Duodenal mucosa (tissue), 2 donors: ENCODE data around the gene AHRR.

Experiments
- H3K27ac ChIP-seq: one replicate; pipeline ENCODE4 v1.7.0; 2013; ENCODE audit warnings: low read depth, low read length
- H3K27me3 ChIP-seq, 2 donors: one replicate each; pipeline ENCODE4 v1.7.0; 2013; ENCODE audit warnings: low read length in 2 of 2, control low read depth in 1 of 2; ENCODE audit not compliant: insufficient read depth in 2 of 2, control insufficient read depth in 1 of 2
- H3K36me3 ChIP-seq, 2 donors: one replicate each; pipeline ENCODE4 v1.7.0; 2013; ENCODE audit warnings: low read length in 2 of 2, control low read depth in 1 of 2; ENCODE audit not compliant: insufficient read depth in 2 of 2, control insufficient read depth in 1 of 2
- H3K4me1 ChIP-seq, 2 donors: one replicate each; pipeline ENCODE4 v1.7.0; 2013; ENCODE audit warnings: low read length in 2 of 2, control low read depth in 1 of 2; ENCODE audit not compliant: insufficient read depth in 2 of 2, control insufficient read depth in 1 of 2
- H3K4me3 ChIP-seq, 2 donors: one replicate each; pipeline ENCODE4 v1.7.0; 2013; ENCODE audit warnings: low read length in 2 of 2, low read depth in 1 of 2
- H3K9ac ChIP-seq, 2 donors: one replicate each; pipeline ENCODE4 v1.7.0; 2013; ENCODE audit warnings: low read length in 2 of 2, low read depth in 1 of 2
- H3K9me3 ChIP-seq, 2 donors: one replicate each; pipeline ENCODE4 v1.7.0; 2013; ENCODE audit warnings: low read length in 2 of 2, control low read depth in 1 of 2; ENCODE audit not compliant: control insufficient read depth in 1 of 2

The AHRR gene

GRCh38 chr5:311963-312362 lies 9.6 kb upstream of the AHRR start:
- H3K9me3 ChIP-seq: no peaks in the 10 kb centered on the region
- peaks cover 19 to 25% of the 10 kb centered on the region in 2 donors for H3K4me1 ChIP-seq
- H3K36me3 ChIP-seq: peaks cover 26 to 65% of the 10 kb centered on the region in 2 donors
- H3K9ac ChIP-seq: no peak overlapping the region
- H3K27ac ChIP-seq: no peak overlapping the region
- no peak overlapping the region for H3K4me3 ChIP-seq
- H3K27me3 ChIP-seq: no peaks in the 10 kb centered on the region

- H3K27ac ChIP-seq: no peak overlapping the region
- peaks cover 18 to 56% of the 10 kb centered on the region in 2 donors for H3K36me3 ChIP-seq
- no peaks in the 10 kb centered on the region for H3K9me3 ChIP-seq
- H3K27me3 ChIP-seq: no peaks in the 10 kb centered on the region
- H3K9ac ChIP-seq: no peak overlapping the region
- peaks cover 19 to 25% of the 10 kb centered on the region in 2 donors for H3K4me1 ChIP-seq
- no peak overlapping the region for H3K4me3 ChIP-seq
Observed at GRCh38 chr5:312845-313244, 8.7 kb upstream of the AHRR start.

- Histone ChIP-seq H3K36me3 (peaks cover 15 to 52% of the 10 kb centered on the region in 2 donors), H3K27ac (no peak overlapping the region), H3K9me3 (no peaks in the 10 kb centered on the region), H3K4me1 (peaks cover 18 to 21% of the 10 kb centered on the region in 2 donors), H3K9ac (no peak overlapping the region), H3K4me3 (no peak overlapping the region), H3K27me3 (no peaks in the 10 kb centered on the region)
Observed at GRCh38 chr5:313265-313664, 8.2 kb upstream of the AHRR start.

DNA sequence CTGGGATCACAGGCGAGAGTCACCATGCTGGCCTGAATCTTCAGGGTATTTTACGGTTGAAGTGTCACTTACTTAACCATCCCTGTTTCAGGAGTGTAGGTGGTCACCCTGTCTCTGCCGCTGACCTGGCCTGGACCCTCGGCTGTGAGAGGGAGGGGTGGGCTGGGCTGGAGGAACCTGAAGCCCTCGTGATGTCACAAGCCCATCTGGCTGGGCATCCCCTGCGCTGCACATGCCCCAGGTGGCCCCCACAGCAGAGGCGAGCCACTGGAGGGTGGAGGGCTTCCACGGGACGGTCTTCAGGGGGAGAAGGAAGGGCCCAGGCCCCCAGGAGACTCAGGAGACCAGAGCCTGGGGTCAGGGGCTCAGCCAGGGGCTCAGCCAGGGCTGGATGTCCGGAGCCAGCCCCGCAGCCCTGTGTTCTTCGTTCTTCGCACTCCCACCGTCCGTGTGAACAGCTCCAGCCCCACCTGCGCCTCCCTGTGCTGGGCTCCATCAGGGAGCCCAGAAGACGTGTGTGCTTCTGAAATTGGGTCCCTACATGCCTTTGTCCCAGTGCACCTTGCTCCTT lies 7.6 kb upstream of the AHRR start:
- H3K9me3 ChIP-seq: no peaks in the 10 kb centered on the region
- H3K27me3 ChIP-seq: peaks cover under 1 to 3% of the 10 kb centered on the region in 2 donors
- H3K4me3 ChIP-seq: no peak overlapping the region
- peaks cover 14 to 50% of the 10 kb centered on the region in 2 donors for H3K36me3 ChIP-seq
- no peak overlapping the region for H3K27ac ChIP-seq
- H3K9ac ChIP-seq: no peak overlapping the region
- H3K4me1 ChIP-seq: peaks cover 14 to 20% of the 10 kb centered on the region in 2 donors

DNA sequence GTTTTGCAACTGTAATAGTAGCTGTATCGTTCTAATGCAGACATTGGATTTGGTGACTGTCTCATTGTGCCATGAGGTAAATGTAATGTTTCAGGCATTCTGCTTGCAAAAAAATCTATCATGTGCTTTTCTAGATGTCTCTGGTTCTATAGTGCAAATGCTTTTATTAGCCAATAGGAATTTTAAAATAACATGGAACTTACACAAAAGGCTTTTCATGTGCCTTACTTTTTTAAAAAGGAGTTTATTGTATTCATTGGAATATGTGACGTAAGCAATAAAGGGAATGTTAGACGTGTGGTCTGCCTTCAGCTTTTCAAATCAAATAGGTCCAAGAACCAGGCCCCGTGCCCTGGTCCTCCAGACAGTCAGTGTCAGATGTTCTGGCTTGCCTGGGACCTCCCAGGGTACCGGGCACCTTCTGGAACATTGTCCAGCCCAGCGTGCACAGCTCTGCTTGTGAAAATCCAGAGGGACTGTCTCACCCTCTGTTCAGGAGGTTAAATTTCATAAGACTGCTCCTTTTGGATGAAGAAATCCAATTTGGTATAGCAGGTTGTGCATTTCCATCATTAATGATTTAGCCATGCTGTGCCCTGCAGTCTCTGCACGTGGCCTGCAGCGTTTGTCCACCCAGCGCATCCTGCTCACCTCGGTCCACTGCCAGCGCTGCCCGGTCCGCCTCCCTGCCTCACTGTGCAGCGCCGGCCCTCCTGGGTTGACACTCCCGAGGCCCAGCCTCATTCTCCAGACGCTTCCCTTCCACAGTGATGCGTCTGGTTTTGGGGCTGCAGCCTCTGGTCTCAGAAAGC lies 6.6 kb upstream of the AHRR start:
- peaks cover 10% of the 10 kb centered on the region in 2 donors for H3K27me3 ChIP-seq
- H3K4me3 ChIP-seq: no peak overlapping the region
- peaks cover 13 to 22% of the 10 kb centered on the region in 2 donors for H3K4me1 ChIP-seq
- no peaks in the 10 kb centered on the region for H3K9me3 ChIP-seq
- no peak overlapping the region for H3K9ac ChIP-seq
- peaks cover 14 to 44% of the 10 kb centered on the region in 2 donors for H3K36me3 ChIP-seq
- H3K27ac ChIP-seq: no peak overlapping the region

- H3K4me1 ChIP-seq: peaks cover 5 to 16% of the 10 kb centered on the region in 2 donors
- H3K36me3 ChIP-seq: peaks cover 14 to 40% of the 10 kb centered on the region in 2 donors
- no peak overlapping the region for H3K27ac ChIP-seq
- H3K9ac ChIP-seq: no peak overlapping the region
- H3K4me3 ChIP-seq: no peak overlapping the region
- no peaks in the 10 kb centered on the region for H3K9me3 ChIP-seq
- H3K27me3 ChIP-seq: peaks cover 11 to 17% of the 10 kb centered on the region in 2 donors
Observed at GRCh38 chr5:315488-316209, 5.9 kb upstream of the AHRR start.

- H3K9me3 ChIP-seq: no peaks in the 10 kb centered on the region
- H3K27ac ChIP-seq: no peak overlapping the region
- peaks cover 18 to 23% of the 10 kb centered on the region in 2 donors for H3K27me3 ChIP-seq
- no peak overlapping the region for H3K4me3 ChIP-seq
- H3K36me3 ChIP-seq: peaks cover 14 to 36% of the 10 kb centered on the region in 2 donors
- H3K9ac ChIP-seq: no peak overlapping the region
- H3K4me1 ChIP-seq: peaks cover 0 to 14% of the 10 kb centered on the region in 2 donors
Observed at GRCh38 chr5:316210-317085, 5.1 kb upstream of the AHRR start.

DNA sequence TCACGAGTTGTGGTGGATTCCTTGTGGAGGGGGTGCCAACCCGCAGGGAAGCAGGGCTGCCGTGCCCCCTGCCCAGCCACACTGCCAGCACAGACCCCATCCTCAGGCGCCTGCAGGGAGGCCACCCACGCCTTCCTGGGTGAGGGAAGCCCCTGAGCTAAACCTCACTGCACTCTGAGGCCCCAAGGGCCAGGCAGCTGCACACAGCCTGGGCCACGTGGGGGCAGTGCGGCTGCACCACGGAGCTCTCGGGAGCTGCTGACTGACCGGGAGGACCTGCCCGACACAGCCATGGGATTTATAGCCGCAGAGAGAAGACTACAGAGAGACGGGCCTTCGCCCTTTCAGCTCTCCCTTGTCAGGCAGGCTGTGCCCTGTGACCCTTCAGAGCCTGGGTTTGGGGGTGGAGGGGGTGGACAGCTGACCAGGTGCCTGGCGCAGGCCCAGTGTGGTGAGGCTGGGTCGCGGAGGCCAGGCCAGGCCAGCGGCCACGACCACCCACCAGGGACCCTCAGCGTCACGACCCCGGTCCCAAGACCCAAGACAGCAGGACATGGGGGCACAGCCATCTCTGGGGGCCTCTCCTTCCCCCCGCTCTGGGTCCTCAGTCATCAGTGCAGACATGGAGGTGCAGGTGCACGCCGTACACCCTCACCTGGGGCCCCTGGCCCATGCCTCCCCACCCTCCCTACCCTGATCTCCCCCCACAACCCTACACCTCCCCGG lies 4.3 kb upstream of the AHRR start:
- H3K27me3 ChIP-seq: peaks cover 21 to 25% of the 10 kb centered on the region in 2 donors
- H3K27ac ChIP-seq: no peak overlapping the region
- H3K36me3 ChIP-seq: peaks cover 14 to 36% of the 10 kb centered on the region in 2 donors
- H3K4me1 ChIP-seq: peaks cover 0 to 16% of the 10 kb centered on the region in 2 donors
- H3K9ac ChIP-seq: no peak overlapping the region
- H3K4me3 ChIP-seq: no peak overlapping the region
- H3K9me3 ChIP-seq: no peaks in the 10 kb centered on the region

DNA sequence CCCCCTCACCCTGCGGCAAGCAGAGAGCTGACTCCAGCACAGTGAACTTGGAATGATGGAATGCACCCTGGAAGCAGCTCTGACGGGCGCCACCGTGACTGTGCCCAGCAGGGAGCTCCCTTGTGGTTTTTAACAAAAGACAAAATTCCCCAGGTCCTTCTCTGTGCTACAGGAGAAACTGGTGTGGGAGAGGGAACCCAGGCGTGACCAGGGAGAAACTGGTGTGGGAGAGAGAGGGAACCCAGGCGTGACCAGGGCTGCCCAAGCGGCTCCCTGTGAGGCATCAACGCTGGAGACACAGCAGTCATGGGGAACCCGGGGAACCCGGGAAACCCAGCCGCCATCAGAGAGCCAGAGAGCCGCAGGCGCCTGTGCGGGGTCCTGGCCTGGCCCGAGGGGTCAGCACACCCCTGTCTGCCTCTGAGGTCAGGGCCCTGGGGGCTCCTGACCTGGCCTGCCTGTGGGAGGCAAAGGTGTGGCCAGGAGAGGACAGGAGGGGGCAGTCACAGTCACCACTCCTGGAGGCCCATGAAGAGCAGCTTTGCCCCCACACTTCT lies 3.1 kb upstream of the AHRR start:
- Histone ChIP-seq H3K9me3 (no peaks in the 10 kb centered on the region), H3K27me3 (peaks cover 30 to 35% of the 10 kb centered on the region in 2 donors), H3K36me3 (peaks cover 14 to 29% of the 10 kb centered on the region in 2 donors), H3K9ac (no peak overlapping the region), H3K4me3 (no peak overlapping the region), H3K4me1 (peaks cover 0 to 26% of the 10 kb centered on the region in 2 donors), H3K27ac (no peak overlapping the region)
